Daoy (cell line): ENCODE results near the gene UGT2B11. TPM values are rescaled to one million over a fixed set of nuclear protein-coding genes. Genes with fewer than 3 reads are reported as not detected.
"Not testable (repeated sequence)": the region's sequence is repeated elsewhere in the genome, so short reads cannot be mapped to it uniquely, and the experiment has no call there.

ENCODE experiments used
- DNase-seq: peaks from one replicate; pipeline ENCODE4 v3.0.0-alpha.2; 2015; ENCODE audit warnings: low read depth
- total RNA-seq: library from RNA; depleted of rRNA; stranded (reverse); fragments of >200 nt; shearing (Covaris generic); gene quantifications from 2 replicates; pipeline ENCODE4 v1.2.3, GENCODE V29; 2014; rRNA removed

The UGT2B11 gene
- total RNA-seq = not detected in 2 replicates

DNA sequence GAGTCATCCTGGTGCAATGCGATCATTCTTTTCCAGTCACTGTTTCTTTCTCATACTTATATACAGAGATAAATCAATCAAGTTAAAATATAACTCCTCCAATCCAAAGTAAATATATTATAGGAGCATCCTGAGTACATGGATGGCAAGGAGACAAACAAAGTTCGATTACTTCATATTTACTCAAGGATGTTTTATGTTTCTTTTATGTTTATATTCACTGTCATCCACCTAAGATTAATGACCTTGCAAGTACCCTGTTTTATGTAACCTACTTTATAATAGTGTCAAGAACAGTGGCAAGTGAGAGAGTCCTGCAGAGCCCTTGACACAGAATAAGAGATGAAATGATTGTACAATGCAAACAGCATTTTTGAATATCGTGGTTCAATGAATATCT lies at the start of gene UGT2B11:
UGT2B11 (minus strand) TSS at position 33 of the 400 bp plus-strand sequence; CDS start at position 7, 26 bp downstream.
- no peak for DNase-seq

- DNase-seq = not testable (repeated sequence)
These were observed 38.7 kb upstream of the UGT2B11 start for GRCh38 chr4:69253147-69253772.

- not testable (repeated sequence) for DNase-seq
These were observed 36.3 kb upstream of the UGT2B11 start for GRCh38 chr4:69250884-69251283.

DNA sequence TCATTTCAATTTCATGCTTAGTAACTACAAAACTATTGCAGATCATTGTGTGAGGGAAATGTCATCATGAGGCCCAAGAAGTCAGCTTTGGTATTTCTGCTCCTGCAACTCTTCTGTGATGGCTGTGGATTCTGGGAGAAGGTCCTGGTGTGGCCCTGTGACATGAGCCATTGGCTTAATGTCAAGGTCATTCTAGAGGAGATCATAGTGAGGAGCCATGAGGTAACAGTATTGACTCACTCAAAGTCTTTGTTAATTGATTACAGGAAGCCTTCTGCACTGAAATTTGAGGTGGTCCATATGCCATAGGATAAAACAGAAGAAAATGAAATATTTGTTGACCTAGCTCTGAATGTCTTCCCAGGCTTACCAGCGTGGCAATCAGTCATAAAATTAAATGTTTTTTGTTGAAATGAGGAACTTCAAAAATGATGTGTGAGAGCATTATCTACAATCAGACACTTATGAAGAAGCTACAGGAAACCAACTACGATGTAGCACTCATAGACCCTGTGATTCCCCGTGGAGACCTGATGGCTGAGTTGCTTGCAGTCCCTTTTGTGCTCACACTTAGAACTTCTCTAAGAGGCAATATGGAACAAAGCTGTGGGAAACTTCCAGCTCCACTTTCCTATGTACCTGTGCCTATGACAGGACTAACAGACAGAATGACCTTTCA lies 28.2 kb upstream of the UGT2B11 start:
- not testable (repeated sequence) for DNase-seq

GRCh38 chr4:69241746-69242145 lies 27.2 kb upstream of the UGT2B11 start:
- not testable (repeated sequence) for DNase-seq

- DNase-seq = not testable (repeated sequence)
These were observed 26.2 kb upstream of the UGT2B11 start for GRCh38 chr4:69240787-69241186.

- DNase-seq = no peak
These were observed 25.1 kb upstream of the UGT2B11 start for GRCh38 chr4:69239557-69240168.

GRCh38 chr4:69239092-69239491 lies 24.5 kb upstream of the UGT2B11 start:
- DNase-seq = no peak

- no peak for DNase-seq
These were observed 10.3 kb upstream of the UGT2B11 start for GRCh38 chr4:69224891-69225290.

DNA sequence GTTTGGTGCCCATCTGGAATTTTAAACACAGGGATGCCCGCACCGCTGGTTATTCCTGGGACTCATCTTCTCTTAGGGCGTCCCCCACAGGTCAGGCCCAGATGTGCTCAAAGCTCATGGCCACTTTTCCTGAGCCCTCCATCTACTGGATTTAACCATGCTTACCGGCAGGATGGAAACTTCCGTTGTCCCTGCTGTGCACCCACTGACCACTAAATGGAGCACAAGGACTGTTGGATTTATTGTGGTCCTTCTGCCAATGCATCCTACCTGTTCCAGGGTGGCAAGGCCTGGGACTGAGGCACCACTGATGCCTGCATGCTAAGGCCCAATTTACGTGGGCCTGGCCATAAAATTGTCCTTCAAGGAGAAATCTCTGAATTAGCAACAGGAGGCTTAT lies 8.7 kb upstream of the UGT2B11 start:
- DNase-seq = not testable (repeated sequence)

- DNase-seq = not testable (repeated sequence)
These were observed 3.9 kb upstream of the UGT2B11 start for GRCh38 chr4:69218491-69218890.

DNA sequence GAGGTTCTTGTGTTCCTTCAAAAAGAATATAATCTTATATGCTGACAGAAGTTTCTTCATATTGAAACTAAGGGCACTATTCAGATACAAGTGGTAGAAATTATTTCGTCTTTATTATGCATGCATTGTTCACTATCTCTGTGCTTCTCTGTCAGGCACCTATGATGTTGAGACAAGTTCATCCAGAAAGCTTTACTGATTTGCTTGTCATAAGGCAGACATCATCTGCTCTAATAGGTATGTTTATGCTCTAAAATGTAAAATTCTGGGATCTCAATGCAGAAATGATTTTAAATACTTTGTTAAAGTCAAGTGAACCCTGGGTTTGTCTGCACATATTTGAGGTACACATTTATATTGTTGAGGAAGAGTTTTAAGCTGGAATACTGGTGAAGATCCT lies 3.6 kb downstream of the UGT2B11 start:
- no peak for DNase-seq

GRCh38 chr4:69198506-69198905 lies 16.0 kb downstream of the UGT2B11 start:
- DNase-seq = not testable (repeated sequence)

DNA sequence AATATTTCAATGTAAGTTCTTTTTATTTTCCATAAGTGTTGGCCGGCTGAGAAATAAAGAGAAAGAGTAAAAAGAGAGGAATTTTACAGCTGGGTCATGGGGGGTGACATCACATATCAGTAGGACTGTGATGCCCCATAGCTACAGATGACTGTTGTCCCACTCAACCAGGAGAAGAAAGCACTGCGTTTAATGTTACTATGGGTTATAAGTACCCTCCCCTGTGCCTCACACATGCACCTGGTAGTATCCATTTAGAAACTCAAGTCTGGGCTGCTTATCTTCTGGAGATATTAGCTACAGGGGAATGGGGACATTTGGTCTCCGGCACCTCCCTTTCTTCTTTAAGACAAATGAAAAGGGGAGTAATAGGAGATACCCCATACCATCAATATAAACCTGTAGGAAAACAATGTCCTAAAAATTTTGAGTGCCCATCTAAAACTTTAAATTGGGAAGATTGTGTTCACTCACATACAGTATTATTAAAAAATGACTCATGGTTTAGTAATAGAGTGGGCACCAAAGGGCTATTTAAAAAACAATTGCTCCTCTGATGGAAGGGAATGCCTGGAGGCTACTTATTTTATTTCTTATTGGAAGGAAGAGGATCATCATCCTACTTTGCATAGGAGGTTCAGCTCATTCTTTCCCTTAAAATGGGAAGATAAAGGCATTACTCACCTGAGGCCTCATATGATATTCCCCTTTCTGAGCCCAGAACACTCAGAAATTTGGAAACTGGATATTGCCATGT lies 18.2 kb downstream of the UGT2B11 start:
- DNase-seq = no peak

- DNase-seq = no peak
These were observed 20.4 kb downstream of the UGT2B11 start for GRCh38 chr4:69194166-69194565.

DNA sequence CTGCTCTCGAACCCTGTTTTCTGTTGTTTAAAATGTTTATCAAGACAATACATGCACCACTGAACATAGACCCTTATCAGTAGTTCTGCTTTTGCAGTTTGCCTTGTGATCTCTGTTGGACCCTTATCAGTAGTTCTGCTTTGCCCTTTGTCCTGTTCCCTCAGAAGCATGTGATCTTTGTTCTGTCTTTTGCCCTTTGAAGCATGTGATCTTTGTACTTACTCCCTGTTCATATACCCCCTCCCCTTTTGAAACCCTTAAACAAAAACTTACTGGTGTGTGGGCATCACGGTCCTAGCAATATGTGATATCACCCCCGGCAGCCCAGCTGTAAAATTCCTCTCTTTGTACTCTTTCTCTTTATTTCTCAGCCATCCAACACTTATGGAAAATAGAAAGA lies 22.6 kb downstream of the UGT2B11 start:
- DNase-seq = not testable (repeated sequence)

- not testable (repeated sequence) for DNase-seq
These were observed 23.9 kb downstream of the UGT2B11 start for GRCh38 chr4:69190621-69191020.

GRCh38 chr4:69181519-69182169 lies 32.9 kb downstream of the UGT2B11 start:
- DNase-seq = not testable (repeated sequence)

DNA sequence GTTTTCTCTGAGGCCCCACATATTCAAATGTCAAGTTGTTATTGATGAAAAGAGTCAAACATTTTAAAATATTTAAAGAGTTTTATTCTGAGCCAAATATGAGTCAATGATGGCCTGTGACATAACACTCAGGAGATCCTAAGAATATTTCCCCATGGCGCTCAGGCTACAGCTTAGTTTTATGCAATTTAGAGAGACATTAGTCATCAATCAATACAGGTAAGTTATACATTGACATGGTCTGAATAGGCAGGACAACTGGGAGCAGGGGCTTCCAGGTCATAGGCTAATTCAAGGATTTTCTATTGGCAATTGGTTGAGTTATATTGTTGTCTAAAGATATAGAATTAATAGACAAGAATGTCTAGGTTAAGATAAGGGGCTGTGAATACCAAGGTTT lies 34.7 kb downstream of the UGT2B11 start:
- not testable (repeated sequence) for DNase-seq

GRCh38 chr4:69178751-69179205 lies 35.8 kb downstream of the UGT2B11 start:
- not testable (repeated sequence) for DNase-seq
